Transverse colon (tissue), 4 donors: ENCODE data around the gene CGB8.
"Not testable (repeated sequence)": the region's sequence is repeated elsewhere in the genome, so short reads cannot be mapped to it uniquely, and the experiment has no call there.

ENCODE experiments used
- EP300 ChIP-seq: sonication (generic); formaldehyde crosslinking; IDR thresholded peaks from one replicate; pipeline ENCODE4 v1.6.1; 2017; ENCODE audit warnings: antibody characterized with exemption, low read depth
- POLR2A ChIP-seq: fragments of 450-650 bp; IDR thresholded peaks from one replicate; pipeline ENCODE4 v1.6.1; 2016; ENCODE audit warnings: antibody characterized with exemption, mild to moderate bottlenecking, moderate library complexity
- POLR2AphosphoS5 ChIP-seq, 3 donors: sonication (generic); formaldehyde crosslinking; IDR thresholded peaks; one replicate each; pipeline ENCODE4 v1.6.1; 2016; ENCODE audit warnings: antibody characterized with exemption in 3 of 3
- TF ChIP-seq, protein P1 (sequence below), 5 experiments: fragments of 200-600 bp in 3 of 5; fragments of 450-650 bp in 2 of 5; sonication (generic) in 3 of 5; IDR thresholded peaks; 1 replicate in 2 of 5; 2 replicates in 3 of 5; pipeline ENCODE4 v1.5.1; 2016 to 2017; ENCODE audit warnings: antibody characterized with exemption in 5 of 5, inconsistent platforms in 3 of 5, mild to moderate bottlenecking in 2 of 5, moderate library complexity in 1 of 5

DNA sequence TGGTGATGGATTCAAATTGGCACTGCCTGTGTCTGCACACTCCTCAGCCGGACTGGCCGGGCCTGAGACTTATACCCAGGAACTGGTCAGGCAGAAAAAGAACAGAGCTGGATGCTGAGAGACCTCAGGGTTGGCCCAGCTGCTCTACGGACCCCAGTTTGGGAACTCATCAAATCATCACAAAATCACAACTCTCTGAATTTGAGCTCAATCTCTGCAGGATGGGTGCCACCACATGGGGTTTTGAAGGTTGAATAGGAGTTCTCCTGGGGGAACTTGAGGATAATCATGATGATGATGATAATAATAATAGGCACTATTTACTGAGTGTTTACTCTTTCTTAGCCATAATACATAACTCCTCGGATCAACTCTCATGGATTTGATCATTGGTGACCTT is 6.2 kb downstream of the CGB8 start:
- TF ChIP-seq, protein P1, sequence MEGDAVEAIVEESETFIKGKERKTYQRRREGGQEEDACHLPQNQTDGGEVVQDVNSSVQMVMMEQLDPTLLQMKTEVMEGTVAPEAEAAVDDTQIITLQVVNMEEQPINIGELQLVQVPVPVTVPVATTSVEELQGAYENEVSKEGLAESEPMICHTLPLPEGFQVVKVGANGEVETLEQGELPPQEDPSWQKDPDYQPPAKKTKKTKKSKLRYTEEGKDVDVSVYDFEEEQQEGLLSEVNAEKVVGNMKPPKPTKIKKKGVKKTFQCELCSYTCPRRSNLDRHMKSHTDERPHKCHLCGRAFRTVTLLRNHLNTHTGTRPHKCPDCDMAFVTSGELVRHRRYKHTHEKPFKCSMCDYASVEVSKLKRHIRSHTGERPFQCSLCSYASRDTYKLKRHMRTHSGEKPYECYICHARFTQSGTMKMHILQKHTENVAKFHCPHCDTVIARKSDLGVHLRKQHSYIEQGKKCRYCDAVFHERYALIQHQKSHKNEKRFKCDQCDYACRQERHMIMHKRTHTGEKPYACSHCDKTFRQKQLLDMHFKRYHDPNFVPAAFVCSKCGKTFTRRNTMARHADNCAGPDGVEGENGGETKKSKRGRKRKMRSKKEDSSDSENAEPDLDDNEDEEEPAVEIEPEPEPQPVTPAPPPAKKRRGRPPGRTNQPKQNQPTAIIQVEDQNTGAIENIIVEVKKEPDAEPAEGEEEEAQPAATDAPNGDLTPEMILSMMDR (IDR thresholded peaks at IDR 0.05) = not testable (repeated sequence)
- not testable (repeated sequence) for TF ChIP-seq POLR2A; POLR2AphosphoS5 (IDR thresholded peaks at IDR 0.05); EP300
